Stimulated activated CD4-positive, alpha-beta T cell treated with anti-CD3 and anti-CD28 coated beads, Interleukin-1b, Interleukin-23, amount 100 ng/mL, for 1 hour (primary cell): ENCODE measurements around the gene SCCPDH.
"Not testable (repeated sequence)": the region's sequence is repeated elsewhere in the genome, so short reads cannot be mapped to it uniquely, and the experiment has no call there.

ENCODE experiments used
- DNase-seq, 2 donors: peaks; one replicate each; pipeline ENCODE4 v3.0.0-alpha.2; 2020; ENCODE audit warnings: low read depth in 2 of 2

SCCPDH gene

DNA sequence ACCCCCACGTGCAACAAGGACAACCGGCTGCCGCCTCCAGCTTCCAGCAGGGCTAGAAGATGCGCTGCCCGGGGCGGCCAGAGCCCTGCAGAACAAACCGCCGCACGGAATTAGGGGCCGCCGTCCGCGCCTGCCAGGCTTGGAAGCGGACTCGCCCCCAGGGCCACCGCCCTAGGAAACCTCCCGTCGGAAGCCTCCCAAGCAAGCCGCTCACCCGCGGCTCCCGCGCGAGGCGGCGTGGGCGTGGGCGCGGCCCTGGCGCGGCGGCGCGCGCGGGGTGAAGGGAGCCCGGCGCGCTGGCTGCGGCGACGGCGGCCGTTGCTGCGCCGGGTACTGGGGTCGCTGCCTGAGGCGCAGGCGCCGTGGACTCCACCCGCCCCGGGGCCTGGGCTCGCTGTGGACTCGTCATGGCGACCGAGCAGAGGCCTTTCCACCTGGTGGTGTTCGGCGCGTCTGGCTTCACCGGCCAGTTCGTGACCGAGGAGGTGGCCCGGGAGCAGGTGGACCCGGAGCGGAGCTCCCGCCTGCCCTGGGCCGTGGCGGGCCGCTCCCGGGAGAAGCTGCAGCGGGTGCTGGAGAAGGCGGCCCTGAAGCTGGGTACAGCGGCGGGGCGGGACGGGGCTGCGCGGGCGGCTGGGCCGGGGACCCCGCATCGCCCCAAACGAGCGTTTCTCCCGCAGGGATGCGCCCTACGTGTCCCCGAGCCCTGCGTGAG lies at the start of gene SCCPDH:
Gene SCCPDH (plus strand): TSS at position 394 of the 715 bp plus-strand sequence. CDS start 14 bp downstream, at position 408.
- DNase-seq, result peak in 1 of 2 donors; percentile 45

DNA sequence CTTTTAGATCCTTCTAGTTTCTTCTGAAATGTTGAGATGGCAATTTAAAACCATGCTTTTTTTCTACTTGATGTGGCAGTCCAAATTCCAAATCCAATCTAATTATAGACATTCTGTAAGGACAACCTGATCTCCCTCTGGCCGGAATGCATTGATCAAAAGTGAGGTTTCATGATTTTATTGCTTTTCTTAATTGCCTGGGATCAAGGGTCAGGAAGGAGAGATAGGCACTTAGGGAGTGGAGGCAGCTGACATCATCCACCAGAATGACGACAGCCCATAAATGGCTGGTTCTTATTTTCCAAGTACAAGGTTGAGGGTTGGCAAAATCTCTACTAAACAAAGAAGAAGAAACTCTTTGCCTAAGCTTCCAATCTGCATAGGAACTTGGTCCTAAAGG lies 46.4 kb upstream of the SCCPDH start:
- no peak for DNase-seq

DNA sequence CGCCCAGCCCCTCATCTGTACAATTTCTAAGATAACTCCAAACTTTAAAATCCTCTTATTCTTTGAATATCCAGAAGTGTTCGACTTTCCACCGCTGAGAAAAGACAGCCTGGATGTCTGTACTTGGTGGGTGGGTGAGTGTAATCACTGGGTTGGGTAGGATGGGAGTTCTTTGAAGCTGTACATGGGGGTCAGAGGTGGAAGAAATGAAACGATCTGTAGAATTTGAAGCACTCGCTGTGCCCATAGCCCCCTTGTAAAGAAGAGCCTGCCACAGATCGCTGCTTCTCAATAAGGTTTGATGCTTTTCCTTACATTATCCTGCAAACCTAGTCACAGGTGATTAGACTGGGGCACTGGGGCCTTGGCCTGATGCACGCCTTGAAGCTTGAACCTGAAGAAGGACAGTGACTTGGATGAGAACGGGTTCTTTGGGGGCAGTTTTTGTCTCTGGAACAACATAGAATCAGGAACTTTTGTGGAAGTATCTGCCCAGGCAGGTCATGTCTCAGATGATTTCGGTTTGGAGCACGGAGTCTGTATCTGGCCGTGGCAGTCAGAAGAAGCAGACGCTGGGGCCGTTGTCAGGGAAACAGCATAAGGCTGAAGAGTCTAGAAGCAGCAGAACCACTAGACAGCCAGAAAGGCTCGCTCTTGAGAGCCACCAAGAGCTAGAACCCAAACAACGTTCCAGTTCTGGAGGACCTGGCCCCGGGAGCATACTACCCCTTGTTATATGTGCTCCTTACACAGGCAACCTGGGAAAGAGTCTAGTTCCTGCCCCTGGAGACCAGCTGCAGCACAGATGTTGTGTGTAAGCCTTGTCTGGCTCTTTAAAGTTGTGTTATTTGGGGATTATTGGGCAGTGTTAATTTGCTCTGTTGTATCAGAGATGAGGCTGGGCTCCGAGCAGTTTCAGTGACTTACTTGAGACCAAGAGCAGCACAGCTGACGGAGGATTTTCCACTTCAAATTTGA lies 45.1 kb upstream of the SCCPDH start:
- DNase-seq, result no peak

DNA sequence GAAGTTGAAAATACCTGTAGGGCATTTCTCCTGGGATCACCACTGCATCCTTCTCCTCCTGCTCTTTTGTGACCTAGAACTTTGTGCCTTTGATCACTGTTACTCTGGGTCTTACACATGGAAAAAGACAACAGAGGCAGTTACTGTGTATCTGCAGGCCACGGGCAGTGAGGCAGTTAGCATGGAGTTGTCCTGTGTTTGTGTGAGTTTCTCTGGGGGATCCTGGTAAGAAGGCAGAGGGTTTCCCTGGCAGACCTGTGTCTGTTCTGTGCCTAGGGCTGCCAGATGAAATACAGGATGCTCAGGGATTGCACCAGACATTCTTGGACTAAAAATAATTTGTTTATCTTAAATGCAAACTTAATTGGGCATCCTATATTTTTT lies 44.4 kb upstream of the SCCPDH start:
- no peak for DNase-seq

DNA sequence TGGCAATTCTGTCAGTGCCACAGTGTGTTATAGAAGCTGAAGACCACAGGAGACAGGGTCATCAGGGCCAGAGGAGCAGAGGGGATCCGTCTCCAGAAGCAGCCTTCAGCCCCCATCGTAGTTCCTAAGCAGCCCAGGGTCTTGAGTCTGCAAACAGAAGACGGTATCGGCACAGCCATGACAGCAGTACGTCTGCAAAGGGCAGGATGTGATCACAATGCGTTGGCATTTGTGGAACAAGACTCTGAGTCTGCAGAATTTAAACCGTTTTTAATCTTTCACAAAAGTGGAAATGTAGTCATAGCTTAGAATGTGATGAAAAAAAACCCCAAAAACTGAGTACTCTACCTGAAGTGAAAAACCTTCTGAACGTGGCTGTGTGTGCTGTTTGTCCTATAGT lies 44.0 kb upstream of the SCCPDH start:
- DNase-seq, result no peak

- no peak for DNase-seq
Measured at GRCh38 chr1:246680696-246681130, 43.5 kb upstream of the SCCPDH start.

GRCh38 chr1:246681900-246682895 lies 42.0 kb upstream of the SCCPDH start:
- DNase-seq, result no peak

- no peak for DNase-seq
Measured at GRCh38 chr1:246683521-246683920, 40.7 kb upstream of the SCCPDH start.

GRCh38 chr1:246687002-246687401 lies 37.2 kb upstream of the SCCPDH start:
- DNase-seq, result no peak

DNA sequence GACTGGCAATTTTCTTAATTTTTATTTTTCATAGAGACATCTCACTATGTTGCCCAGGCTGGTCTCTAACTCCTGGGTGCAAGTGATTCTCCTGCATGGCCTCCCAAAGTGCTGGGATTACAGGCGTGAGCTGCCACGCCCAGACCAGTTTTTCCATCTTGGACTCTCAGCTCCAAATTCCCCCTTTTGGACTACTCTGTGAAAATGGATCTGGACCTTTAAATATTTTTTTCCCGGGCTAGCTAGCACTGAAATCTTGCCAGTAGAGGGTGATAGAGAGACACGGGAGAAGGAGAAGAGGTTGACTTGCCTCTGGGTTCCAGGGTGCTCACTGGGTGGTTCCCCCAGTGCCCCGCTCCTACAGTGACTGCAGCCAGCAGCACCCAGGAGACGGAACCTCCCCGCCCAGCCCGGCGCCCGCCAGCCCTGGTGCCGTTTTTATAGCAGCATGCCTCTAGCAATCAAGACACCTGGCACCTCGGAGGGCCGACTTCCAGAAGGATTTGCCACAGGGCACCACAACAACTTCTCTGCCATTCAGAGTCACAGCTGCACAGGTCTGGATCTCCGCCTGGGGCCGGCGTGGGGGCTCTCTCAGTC lies 34.7 kb upstream of the SCCPDH start:
- DNase-seq, result no peak

GRCh38 chr1:246690100-246690499 lies 34.1 kb upstream of the SCCPDH start:
- no peak for DNase-seq

GRCh38 chr1:246691622-246692495 lies 32.4 kb upstream of the SCCPDH start:
- DNase-seq, result no peak

DNA sequence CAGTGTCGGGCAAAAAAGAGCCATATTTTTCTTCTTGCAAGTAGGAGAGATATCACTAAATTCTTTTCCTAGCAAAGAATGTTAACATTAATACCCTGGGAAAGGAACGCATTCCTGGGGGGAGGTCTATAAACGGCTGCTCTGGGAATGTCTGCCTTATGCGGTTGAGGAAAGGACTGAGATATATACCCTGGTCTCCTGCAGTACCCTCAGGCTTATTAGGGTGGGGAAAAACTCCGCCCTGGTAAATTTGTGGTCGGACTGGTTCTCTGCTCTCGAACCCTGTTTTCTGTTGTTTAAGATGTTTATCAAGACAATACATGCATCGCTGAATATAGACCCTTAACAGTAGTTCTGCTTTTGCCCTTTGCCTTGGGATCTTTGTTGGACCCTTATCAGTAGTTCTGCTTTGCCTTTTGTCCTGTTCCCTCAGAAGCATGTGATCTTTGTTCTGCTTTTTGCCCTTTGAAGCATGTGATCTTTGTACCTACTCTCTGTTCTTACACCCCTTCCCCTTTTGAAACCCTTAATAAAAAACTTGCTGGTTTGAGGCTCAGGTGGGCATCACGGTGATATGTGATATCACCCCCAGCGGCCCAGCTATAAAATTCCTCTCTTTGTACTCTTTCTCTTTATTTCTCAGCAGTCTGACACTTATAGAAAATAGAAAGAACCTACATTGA lies 29.9 kb upstream of the SCCPDH start:
- not testable (repeated sequence) for DNase-seq

- DNase-seq, result no peak
Measured at GRCh38 chr1:246695136-246695535, 29.1 kb upstream of the SCCPDH start.

DNA sequence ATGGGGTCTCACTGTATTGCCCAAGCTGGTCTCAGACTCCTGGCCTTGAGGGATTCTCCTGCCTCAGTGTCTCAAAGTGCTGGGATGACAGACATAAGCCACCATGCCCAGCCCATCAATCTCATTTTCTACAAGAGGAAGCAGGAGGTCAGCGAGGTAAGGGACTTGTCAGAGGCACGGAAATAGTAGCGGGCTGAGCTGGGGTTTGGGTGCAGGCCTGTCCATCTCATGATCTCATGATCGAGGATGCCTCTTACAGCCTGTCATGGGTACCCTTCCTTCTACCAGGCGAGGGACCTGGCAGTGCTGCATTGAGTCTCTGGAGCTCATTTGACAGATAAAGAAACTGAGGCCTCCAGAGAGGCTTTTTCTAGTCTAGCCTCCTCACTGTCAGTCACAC lies 28.5 kb upstream of the SCCPDH start:
- no peak for DNase-seq

DNA sequence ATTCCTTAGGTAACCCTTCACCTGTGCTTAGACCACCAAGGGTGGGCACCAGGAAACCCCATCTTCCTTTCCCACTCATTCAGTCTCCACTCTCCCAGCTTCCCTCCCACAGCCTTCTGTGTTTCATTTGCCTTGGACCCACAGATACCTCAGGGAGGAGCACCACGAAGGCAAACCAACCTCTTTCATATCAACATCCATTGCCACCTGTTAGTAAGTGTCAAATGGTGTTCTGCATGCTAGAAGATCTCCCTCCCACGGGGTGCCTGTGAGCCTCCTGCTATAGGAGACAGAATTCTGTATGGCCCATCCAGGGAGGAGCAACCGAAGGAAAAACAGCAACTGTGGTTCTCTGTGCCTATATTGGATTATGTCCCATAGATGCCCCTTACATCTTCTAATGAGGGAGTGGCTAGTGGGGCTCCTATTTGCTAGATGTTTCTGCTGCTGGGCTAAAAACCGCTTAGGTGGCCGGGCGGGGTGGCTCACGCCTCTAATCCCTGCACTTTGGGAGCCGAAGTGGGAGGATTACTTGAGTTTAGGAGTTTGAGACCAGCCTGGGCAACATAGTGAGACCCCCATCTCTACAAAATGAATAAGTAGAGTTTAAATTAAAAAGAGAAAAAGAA lies 25.6 kb upstream of the SCCPDH start:
- no peak for DNase-seq

GRCh38 chr1:246699095-246699735 lies 25.0 kb upstream of the SCCPDH start:
- DNase-seq, result peak; percentile 48 to 54

DNA sequence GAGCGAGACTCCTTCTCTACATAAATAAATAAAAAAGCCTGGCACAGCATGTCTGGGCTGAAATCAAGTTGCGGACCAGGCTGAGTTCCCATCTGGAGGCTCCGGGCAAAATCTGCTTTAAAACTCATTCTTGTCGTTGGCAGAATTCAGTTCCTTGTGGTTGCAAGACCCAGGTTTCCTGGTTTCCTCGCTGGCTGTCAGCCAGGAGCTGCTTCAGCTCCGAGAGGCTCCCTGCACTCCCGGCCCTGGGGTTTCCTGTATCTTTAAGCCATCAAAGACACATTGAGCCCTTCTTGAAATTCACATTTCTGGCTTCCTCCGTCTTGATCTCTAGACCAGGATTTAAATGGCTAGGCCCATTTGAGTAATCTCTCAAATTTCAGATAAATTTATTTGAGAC lies 20.6 kb upstream of the SCCPDH start:
- DNase-seq, result no peak

GRCh38 chr1:246705368-246705767 lies 18.8 kb upstream of the SCCPDH start:
- no peak for DNase-seq
